Neural cell (in vitro differentiated cells): Measurements from ENCODE around the gene KCNT1. TPM values are rescaled to one million over a fixed set of nuclear protein-coding genes. Genes with fewer than 3 reads are reported as not detected.

Source experiments
- H2AFZ ChIP-seq: fragments of 200-600, 300-800 bp; sonication (generic), shearing (Covaris generic); 2 replicates; pipeline ENCODE4 v1.6.0; 2014; ENCODE audit warnings: low read depth, mild to moderate bottlenecking, antibody characterized with exemption, low read length, moderate library complexity
- H3F3A ChIP-seq: fragments of 200-600 bp; shearing (Covaris generic); 2 replicates; pipeline ENCODE4 v1.6.1; 2016; ENCODE audit warnings: mild to moderate bottlenecking, moderate library complexity, mixed read lengths, antibody characterized with exemption, low read length; ENCODE audit not compliant: insufficient read depth, poor library complexity, severe bottlenecking
- H3K27ac ChIP-seq: fragments of 200-600, 300-800 bp; sonication (generic), shearing (Covaris generic); 2 replicates; pipeline ENCODE4 v1.5.1; 2014; ENCODE audit warnings: mild to moderate bottlenecking, low read length, moderate library complexity
- H3K27me3 ChIP-seq: fragments of 300-800, 200-600 bp; sonication (generic), shearing (Covaris generic); 2 replicates; pipeline ENCODE4 v1.6.0; 2014; ENCODE audit warnings: mild to moderate bottlenecking, low read depth, low read length, moderate library complexity; ENCODE audit not compliant: insufficient read depth
- H3K36me3 ChIP-seq: fragments of 300-800, 200-600 bp; sonication (generic), shearing (Covaris generic); 2 replicates; pipeline ENCODE4 v1.5.1; 2014; ENCODE audit warnings: mild to moderate bottlenecking, antibody characterized with exemption, low read length, moderate library complexity; ENCODE audit not compliant: insufficient read depth
- H3K4me2 ChIP-seq: fragments of 300-800, 200-600 bp; sonication (generic), shearing (Covaris generic); 2 replicates; pipeline ENCODE4 v1.6.0; 2014; ENCODE audit warnings: mild to moderate bottlenecking, low read length
- H3K4me3 ChIP-seq: fragments of 300-800, 200-600 bp; sonication (generic), shearing (Covaris generic); 2 replicates; pipeline ENCODE4 v1.5.1; 2014; ENCODE audit warnings: mild to moderate bottlenecking, low read length, moderate library complexity
- H3K79me2 ChIP-seq: fragments of 200-600 bp; shearing (Covaris generic); replicated peaks from 2 replicates; pipeline ENCODE4 v1.6.0; 2014; ENCODE audit warnings: mild to moderate bottlenecking, low read length, moderate library complexity; ENCODE audit not compliant: insufficient read depth
- H3K9ac ChIP-seq: fragments of 300-800, 200-600 bp; sonication (generic), shearing (Covaris generic); 2 replicates; pipeline ENCODE4 v1.6.1; 2016; ENCODE audit warnings: mild to moderate bottlenecking, low read length, mixed read lengths
- H3K9me2 ChIP-seq: fragments of 200-600 bp; shearing (Covaris generic); 2 replicates; pipeline ENCODE4 v1.6.1; 2016; ENCODE audit warnings: mild to moderate bottlenecking, low read length, mixed read lengths; ENCODE audit not compliant: insufficient read depth
- H3K9me3 ChIP-seq: fragments of 200-600, 300-800 bp; sonication (generic), shearing (Covaris generic); 2 replicates; pipeline ENCODE4 v1.6.1; 2016; ENCODE audit warnings: mild to moderate bottlenecking, mixed run types, low read length, moderate library complexity, mixed read lengths
- H4K20me1 ChIP-seq: fragments of 200-600 bp; shearing (Covaris generic); 2 replicates; pipeline ENCODE4 v1.6.1; 2016; ENCODE audit warnings: mild to moderate bottlenecking, mixed run types; ENCODE audit not compliant: insufficient read depth
- EP300 ChIP-seq: fragments of 450-650 bp; conservative IDR thresholded peaks from 2 replicates; pipeline ENCODE4 v1.6.1; 2014; ENCODE audit warnings: antibody characterized with exemption, mild to moderate bottlenecking, moderate library complexity; ENCODE audit not compliant: poor library complexity, severe bottlenecking
- EZH2 ChIP-seq: fragments of 200-600, 300-800 bp; shearing (Covaris generic), sonication (generic); IDR thresholded peaks from 2 replicates; pipeline ENCODE4 v1.6.1; 2014; ENCODE audit warnings: antibody characterized with exemption, low read length, borderline replicate concordance, mild to moderate bottlenecking; ENCODE audit not compliant: insufficient read depth, poor library complexity, severe bottlenecking
- MXI1 ChIP-seq: fragments of 450-650 bp; conservative IDR thresholded peaks from 2 replicates; pipeline ENCODE4 v1.6.1; 2014; ENCODE audit warnings: antibody characterized with exemption, mild to moderate bottlenecking; ENCODE audit not compliant: poor library complexity, severe bottlenecking
- POLR2AphosphoS5 ChIP-seq: IDR thresholded peaks from 2 replicates; pipeline ENCODE4 v1.6.1; 2012
- RAD21 ChIP-seq: fragments of 450-650 bp; conservative IDR thresholded peaks from 2 replicates; pipeline ENCODE4 v1.6.1; 2014; ENCODE audit warnings: antibody characterized with exemption, mild to moderate bottlenecking, moderate library complexity
- REST ChIP-seq: IDR thresholded peaks from 2 replicates; pipeline ENCODE4 v1.6.1; 2012; ENCODE audit warnings: borderline replicate concordance
- SMC3 ChIP-seq: fragments of 450-650 bp; conservative IDR thresholded peaks from 2 replicates; pipeline ENCODE4 v1.6.1; 2014; ENCODE audit warnings: antibody characterized with exemption, mild to moderate bottlenecking, moderate library complexity; ENCODE audit not compliant: poor library complexity
- TAF1 ChIP-seq: IDR thresholded peaks from 2 replicates; pipeline ENCODE4 v1.6.1; 2012; ENCODE audit warnings: low read depth
- polyA plus RNA-seq: library from polyadenylated mRNA; depleted of rRNA; stranded (reverse); fragments of >200 nt; gene quantifications from 2 replicates; pipeline ENCODE4 v1.2.3, GENCODE V29; 2014
- TF ChIP-seq, protein P1 (sequence below): fragments of 450-650 bp; IDR thresholded peaks from 2 replicates; pipeline ENCODE4 v1.5.1; 2014; ENCODE audit warnings: antibody characterized with exemption, mild to moderate bottlenecking, moderate library complexity; ENCODE audit not compliant: poor library complexity, severe bottlenecking

Gene KCNT1
- polyA plus RNA-seq, 1 donor from 2014 or later: 0.67 TPM

- H3K36me3 ChIP-seq: no peaks in the 10 kb centered on the region
- H3K4me3 ChIP-seq: peak overlapping the region; percentile 51
- H3K9me2 ChIP-seq: no peaks in the 10 kb centered on the region
- H3F3A ChIP-seq: no peaks in the 10 kb centered on the region
- no peak overlapping the region for H3K9ac ChIP-seq
- TF ChIP-seq, protein P1, sequence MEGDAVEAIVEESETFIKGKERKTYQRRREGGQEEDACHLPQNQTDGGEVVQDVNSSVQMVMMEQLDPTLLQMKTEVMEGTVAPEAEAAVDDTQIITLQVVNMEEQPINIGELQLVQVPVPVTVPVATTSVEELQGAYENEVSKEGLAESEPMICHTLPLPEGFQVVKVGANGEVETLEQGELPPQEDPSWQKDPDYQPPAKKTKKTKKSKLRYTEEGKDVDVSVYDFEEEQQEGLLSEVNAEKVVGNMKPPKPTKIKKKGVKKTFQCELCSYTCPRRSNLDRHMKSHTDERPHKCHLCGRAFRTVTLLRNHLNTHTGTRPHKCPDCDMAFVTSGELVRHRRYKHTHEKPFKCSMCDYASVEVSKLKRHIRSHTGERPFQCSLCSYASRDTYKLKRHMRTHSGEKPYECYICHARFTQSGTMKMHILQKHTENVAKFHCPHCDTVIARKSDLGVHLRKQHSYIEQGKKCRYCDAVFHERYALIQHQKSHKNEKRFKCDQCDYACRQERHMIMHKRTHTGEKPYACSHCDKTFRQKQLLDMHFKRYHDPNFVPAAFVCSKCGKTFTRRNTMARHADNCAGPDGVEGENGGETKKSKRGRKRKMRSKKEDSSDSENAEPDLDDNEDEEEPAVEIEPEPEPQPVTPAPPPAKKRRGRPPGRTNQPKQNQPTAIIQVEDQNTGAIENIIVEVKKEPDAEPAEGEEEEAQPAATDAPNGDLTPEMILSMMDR: no peak
- TF ChIP-seq RAD21 (no peak), EZH2 (no peak), TAF1 (no peak), POLR2AphosphoS5 (no peak), MXI1 (no peak), REST (no peak), SMC3 (no peak), EP300 (no peak)
- peaks cover 54% of the 10 kb centered on the region for H3K27me3 ChIP-seq
- no peaks in the 10 kb centered on the region for H4K20me1 ChIP-seq
- no peak overlapping the region for H3K4me2 ChIP-seq
- no peaks in the 10 kb centered on the region for H3K9me3 ChIP-seq
- H2AFZ ChIP-seq: no peak overlapping the region
- H3K79me2 ChIP-seq: no peaks in the 10 kb centered on the region
- H3K27ac ChIP-seq: no peak overlapping the region
Measured at GRCh38 chr9:135715056-135715595, 13.1 kb downstream of the KCNT1 start.

- Histone ChIP-seq H3K4me3 (no peak overlapping the region), H3K9me3 (no peaks in the 10 kb centered on the region), H3K27ac (no peak overlapping the region), H3F3A (no peaks in the 10 kb centered on the region), H3K27me3 (peaks cover 54% of the 10 kb centered on the region), H3K9me2 (no peaks in the 10 kb centered on the region), H3K4me2 (no peak overlapping the region), H3K36me3 (no peaks in the 10 kb centered on the region), H4K20me1 (no peaks in the 10 kb centered on the region), H2AFZ (no peak overlapping the region), H3K9ac (no peak overlapping the region), H3K79me2 (no peaks in the 10 kb centered on the region)
- TF ChIP-seq, protein P1: no peak
- TF ChIP-seq MXI1 (no peak), SMC3 (no peak), REST (no peak), EZH2 (no peak), TAF1 (no peak), EP300 (no peak), RAD21 (no peak), POLR2AphosphoS5 (no peak)
Measured at GRCh38 chr9:135716045-135716444, 14.1 kb downstream of the KCNT1 start.
